B cell (primary cell): ENCODE results near the gene BLTP2. TPM values are rescaled to one million over a fixed set of nuclear protein-coding genes. Genes with fewer than 3 reads are reported as not detected.

Experiments
- ATAC-seq: fragments of 200-7000 bp; cut with Tn5 transposase; one replicate; pipeline ENCODE4 v1.10.0; 2021; ENCODE audit warnings: low read depth, mild to moderate bottlenecking, moderate number of reproducible peaks, moderate library complexity
- CTCF ChIA-PET: fragments of 350-600 bp; sonication (Branson Sonifier 250); formaldehyde crosslinking; loops from one replicate; lab custom pipeline; 2021; ENCODE audit warnings: antibody characterized with exemption, inconsistent platforms; lab: Charles Lee
- POLR2A ChIA-PET: fragments of 350-600 bp; sonication (Branson Sonifier 250); formaldehyde crosslinking; loops from one replicate; lab custom pipeline; 2021; ENCODE audit warnings: antibody characterized with exemption; lab: Charles Lee
- DNase-seq: peaks from one replicate; pipeline ENCODE4 v3.0.0; 2013
- H2AFZ ChIP-seq: 2 replicates; pipeline ENCODE4 v1.6.1; 2012; ENCODE audit warnings: mild to moderate bottlenecking, low read depth, low read length; ENCODE audit not compliant: insufficient read depth, poor library complexity, severe bottlenecking
- H3K27ac ChIP-seq, 2 donors: 1 replicate in 1 of 2; 2 replicates in 1 of 2; pipeline ENCODE4 v1.5.1; 2012 to 2013; ENCODE audit warnings: low read length in 2 of 2, mild to moderate bottlenecking in 2 of 2, moderate library complexity in 1 of 2
- H3K27me3 ChIP-seq, 4 experiments: fragments of 200-600 bp in 1 of 4; sonication (generic) in 1 of 4; replicated peaks in 1 of 4; 1 replicate in 2 of 4; 2 replicates in 2 of 4; pipeline versions ENCODE4 v1.6.1 to v1.7.0; 2013 to 2016; ENCODE audit warnings: low read length in 3 of 4, mild to moderate bottlenecking in 2 of 4, mixed read lengths in 1 of 4, moderate library complexity in 1 of 4; ENCODE audit not compliant: insufficient read depth in 4 of 4, control insufficient read depth in 3 of 4; ENCODE audit errors: control extremely low read depth in 1 of 4
- H3K36me3 ChIP-seq, 2 experiments: replicated peaks in 1 of 2; 1 replicate in 1 of 2; 2 replicates in 1 of 2; pipeline versions ENCODE4 v1.6.1 to v1.7.1; 2013; ENCODE audit warnings: low read length in 1 of 2; ENCODE audit not compliant: insufficient read depth in 2 of 2, control insufficient read depth in 1 of 2; ENCODE audit errors: control extremely low read depth in 1 of 2, extremely low read depth in 1 of 2
- H3K4me1 ChIP-seq, 2 donors: fragments of 200-600 bp in 1 of 2; sonication (generic) in 1 of 2; 1 replicate in 1 of 2; 2 replicates in 1 of 2; pipeline versions ENCODE4 v1.5.1 to v1.6.1; 2013 to 2017; ENCODE audit warnings: low read length in 2 of 2; ENCODE audit not compliant: control insufficient read depth in 2 of 2, insufficient read depth in 2 of 2
- H3K4me2 ChIP-seq: replicated peaks from 2 replicates; pipeline ENCODE3; 2012; ENCODE audit warnings: mild to moderate bottlenecking, low read depth, low read length; ENCODE audit not compliant: poor library complexity, severe bottlenecking
- H3K4me3 ChIP-seq, 5 experiments: fragments of 200-600 bp in 1 of 5; sonication (generic) in 1 of 5; 1 replicate in 3 of 5; 2 replicates in 2 of 5; pipeline versions ENCODE4 v1.5.1 to v1.7.0; 2011 to 2016; ENCODE audit warnings: low read length in 4 of 5, mild to moderate bottlenecking in 4 of 5, low read depth in 2 of 5, control low read depth in 1 of 5, moderate library complexity in 1 of 5; ENCODE audit not compliant: insufficient read depth in 1 of 5; ENCODE audit errors: control extremely low read depth in 1 of 5, extremely low read depth in 1 of 5
- H3K79me2 ChIP-seq: fragments of 200-600 bp; sonication (generic); one replicate; pipeline ENCODE4 v1.6.0; 2016; ENCODE audit warnings: low read length; ENCODE audit not compliant: control insufficient read depth, insufficient read depth
- H3K9ac ChIP-seq: fragments of 200-600 bp; sonication (generic); 2 replicates; pipeline ENCODE4 v1.6.1; 2017; ENCODE audit warnings: mild to moderate bottlenecking, low read length, moderate library complexity
- H3K9me3 ChIP-seq, 3 donors: one replicate each; pipeline versions ENCODE4 v1.6.1 to v1.7.1; 2013; ENCODE audit warnings: low read length in 2 of 3; ENCODE audit not compliant: control insufficient read depth in 2 of 3, insufficient read depth in 1 of 3; ENCODE audit errors: control extremely low read depth in 1 of 3
- H4K20me1 ChIP-seq: 2 replicates; pipeline ENCODE4 v1.6.0; 2012; ENCODE audit warnings: mild to moderate bottlenecking, low read length; ENCODE audit not compliant: insufficient read depth, control insufficient read depth, poor library complexity, severe bottlenecking
- H3K27ac Mint-ChIP-seq: one replicate; pipeline ENCODE4 v1.8.0; 2021; ENCODE audit warnings: mixed read lengths
- H3K27me3 Mint-ChIP-seq: one replicate; pipeline ENCODE4 v1.8.0; 2021; ENCODE audit warnings: mixed read lengths
- H3K4me1 Mint-ChIP-seq: one replicate; pipeline ENCODE4 v1.8.0; 2021; ENCODE audit warnings: mixed read lengths
- H3K4me3 Mint-ChIP-seq: one replicate; pipeline ENCODE4 v1.8.0; 2021; ENCODE audit warnings: mixed read lengths
- H3K9me3 Mint-ChIP-seq: one replicate; pipeline ENCODE4 v1.8.0; 2022; ENCODE audit warnings: mixed read lengths; ENCODE audit not compliant: insufficient read depth
- CTCF ChIP-seq: fragments of 200-600 bp; IDR thresholded peaks from one replicate; pipeline ENCODE4 v1.8.0; 2022; ENCODE audit warnings: antibody characterized with exemption, mild to moderate bottlenecking
- EZH2 ChIP-seq: IDR thresholded peaks from 2 replicates; pipeline ENCODE4 v1.6.1; 2012; ENCODE audit warnings: borderline replicate concordance, low read depth, mild to moderate bottlenecking, moderate library complexity, low read length; ENCODE audit not compliant: insufficient read depth, poor library complexity, severe bottlenecking
- WGBS: methylation state at CpG from one replicate; pipeline ENCODE4 v1.1.5; 2013; ENCODE audit warnings: missing lambda C conversion rate; ENCODE audit not compliant: insufficient coverage; 5-methylcytosine and 5-hydroxymethylcytosine counted together
- intact Hi-C: fragments of 100-400 bp; cut with micrococcal nuclease; formaldehyde crosslinking; loops from one replicate; pipeline ENCODE4 v1.10.0; 2022
- polyA plus RNA-seq: library from polyadenylated mRNA; depleted of rRNA; stranded (reverse); fragments of >200 nt; gene quantifications from 2 replicates; pipeline ENCODE4 v1.2.3, GENCODE V29; 2012
- total RNA-seq, 2 donors: library from RNA; stranded (reverse); fragments of 120-200 nt in 1 of 2; gene quantifications; 1 replicate in 1 of 2; 2 replicates in 1 of 2; pipeline versions ENCODE4 v1.2.3 to v1.2.4, GENCODE V29; 2013 to 2022

The BLTP2 gene
- total and polyA plus RNA-seq, 2 donors (not counting 1 experiment from before 2014, with no cell fraction given), result 45.9 to 156 TPM

- Histone ChIP-seq H3K36me3 (peaks cover 1 to 68% of the 10 kb centered on the region in 2 experiments), H3K27me3 (no peaks in the 10 kb centered on the region), H3K4me1 (no peaks in the 10 kb centered on the region), H3K4me3 (no peak overlapping the region), H3K27ac (no peak overlapping the region), H2AFZ (no peak overlapping the region), H3K4me2 (no peak overlapping the region), H3K9me3 (no peaks in the 10 kb centered on the region), H3K9ac (no peak overlapping the region), H3K79me2 (peaks cover 69% of the 10 kb centered on the region), H4K20me1 (peaks cover 42% of the 10 kb centered on the region)
- WGBS, result no CpG with 5 or more reads among the region's 1 CpG
- no peaks in the 10 kb centered on the region for H3K9me3 Mint-ChIP-seq
- CTCF ChIA-PET, result no interaction called here
- peaks cover 17% of the 10 kb centered on the region for H3K4me1 Mint-ChIP-seq
- H3K4me3 Mint-ChIP-seq, result no peak overlapping the region
- POLR2A ChIA-PET, result no interaction called here
- ATAC-seq, result no peak
- intact Hi-C loops, result no loop called here
- DNase-seq, result no peak
- no peaks in the 10 kb centered on the region for H3K27me3 Mint-ChIP-seq
- TF ChIP-seq CTCF (no peak), EZH2 (no peak)
- no peak overlapping the region for H3K27ac Mint-ChIP-seq
These were observed 25.0 kb upstream of the BLTP2 start for GRCh38 chr17:28669918-28670317.

- H3K27ac Mint-ChIP-seq, result no peak overlapping the region
These were observed 22.9 kb upstream of the BLTP2 start for GRCh38 chr17:28667870-28668269.

More at GRCh38 chr17:28667870-28668269, 22.9 kb upstream of the BLTP2 start:
- Histone ChIP-seq H2AFZ (no peak overlapping the region), H3K4me2 (no peak overlapping the region), H3K79me2 (peaks cover 78% of the 10 kb centered on the region), H4K20me1 (peaks cover 46% of the 10 kb centered on the region), H3K27me3 (no peaks in the 10 kb centered on the region), H3K9me3 (no peaks in the 10 kb centered on the region), H3K9ac (no peak overlapping the region), H3K27ac (no peak overlapping the region), H3K4me1 (peaks cover 7 to 12% of the 10 kb centered on the region in 2 donors), H3K36me3 (peaks cover 0 to 52% of the 10 kb centered on the region in 2 experiments), H3K4me3 (no peak overlapping the region)
- TF ChIP-seq EZH2 (no peak), CTCF (no peak)
- CTCF ChIA-PET, result interaction anchor here (1.7 kb wide), 1 partner anchor 22 kb away, joined by 7 read pairs; no protein-coding TSS in a partner anchor
- no CpG with 5 or more reads among the region's 1 CpG for WGBS
- POLR2A ChIA-PET, result no interaction called here
- Mint-ChIP-seq H3K4me1 (peaks cover 36% of the 10 kb centered on the region), H3K9me3 (no peaks in the 10 kb centered on the region), H3K27me3 (no peaks in the 10 kb centered on the region), H3K4me3 (no peak overlapping the region)
- no peak for ATAC-seq
- intact Hi-C loops, result no loop called here
- DNase-seq, result no peak
